HCT116 (cell line): Measurements from ENCODE around the gene BRPF3. TPM values are rescaled to one million over a fixed set of nuclear protein-coding genes. Genes with fewer than 3 reads are reported as not detected.

Experiments
- ATAC-seq: fragments of 200-7000 bp; cut with Tn5 transposase; 2 replicates; pipeline ENCODE4 v1.9.1; 2020; ENCODE audit warnings: mild to moderate bottlenecking, moderate library complexity
- BruUV-seq: library from RNA; stranded (reverse); fragments of 400-500 nt; replicated peaks from 2 replicates; lab custom pipeline; 2021; lab: Mats Ljungman, UMichigan
- CTCF ChIA-PET: fragments of 300-600 bp; sonication (Branson Sonifier 250); formaldehyde crosslinking; loops from one replicate; lab custom pipeline; 2021; ENCODE audit warnings: antibody characterized with exemption; lab: Charles Lee
- POLR2A ChIA-PET: fragments of 300-600, 350-600 bp; sonication (Branson Sonifier 250); formaldehyde crosslinking; loops from one replicate; lab custom pipeline; 2021; ENCODE audit warnings: antibody characterized with exemption; lab: Charles Lee
- RAD21 ChIA-PET, 2 experiments: fragments of 300-600 bp; sonication (Branson Sonifier 250); formaldehyde crosslinking; loops; one replicate each; lab custom pipeline; 2023; ENCODE audit warnings: low total read pairs in 2 of 2; ENCODE audit not compliant: uncharacterized antibody in 2 of 2, unreplicated experiment in 2 of 2, low non-redundant PET in 1 of 2; lab: Charles Lee
- DNase-seq: peaks from one replicate; pipeline ENCODE4 v3.0.0-alpha.2; 2010; ENCODE audit warnings: low read depth, low spot score
- H2AFZ ChIP-seq: fragments of 200-600 bp; shearing (Covaris generic), sonication (generic); 2 replicates; pipeline ENCODE4 v1.6.1; 2017; ENCODE audit warnings: low read depth, mixed run types, mixed read lengths, antibody characterized with exemption, low read length; ENCODE audit not compliant: poor library complexity, severe bottlenecking
- H3K27ac ChIP-seq: 2 replicates; pipeline ENCODE4 v1.5.1; 2012; ENCODE audit warnings: low read depth, low read length
- H3K27me3 ChIP-seq: fragments of 200-600 bp; sonication (generic); 2 replicates; pipeline ENCODE4 v1.6.1; 2016; ENCODE audit warnings: mixed run types, low read length, mixed read lengths; ENCODE audit not compliant: insufficient read depth
- H3K36me3 ChIP-seq, 2 experiments: fragments of 200-500 bp in 1 of 2; fragments of 200-600 bp in 1 of 2; sonication (Bioruptor generic) in 1 of 2; sonication (generic) in 1 of 2; 2 replicates each; pipeline versions ENCODE4 v1.5.1 to v1.6.1; 2014 to 2016; ENCODE audit warnings: low read length in 2 of 2, inconsistent platforms in 1 of 2, mixed read lengths in 1 of 2, mixed run types in 1 of 2; ENCODE audit not compliant: insufficient read depth in 2 of 2, control insufficient read depth in 1 of 2
- H3K4me1 ChIP-seq, 2 experiments: fragments of 200-600 bp in 1 of 2; sonication (generic) in 1 of 2; 2 replicates each; pipeline versions ENCODE4 v1.5.1 to v1.6.1; 2012 to 2017; ENCODE audit warnings: low read length in 2 of 2, inconsistent platforms in 1 of 2, mild to moderate bottlenecking in 1 of 2, mixed read lengths in 1 of 2, mixed run types in 1 of 2, moderate library complexity in 1 of 2; ENCODE audit not compliant: insufficient read depth in 2 of 2, control insufficient read depth in 1 of 2
- H3K4me2 ChIP-seq: fragments of 200-600 bp; sonication (generic); 2 replicates; pipeline ENCODE4 v1.6.1; 2017; ENCODE audit warnings: mixed run types, low read length, mixed read lengths
- H3K4me3 ChIP-seq, 2 experiments: fragments of 200-600 bp in 1 of 2; sonication (generic) in 1 of 2; replicated peaks in 1 of 2; 2 replicates each; pipeline ENCODE4 v1.5.1; 2011 to 2016; ENCODE audit warnings: low read length in 2 of 2, control low read depth in 1 of 2, low read depth in 1 of 2, mild to moderate bottlenecking in 1 of 2, mixed read lengths in 1 of 2, mixed run types in 1 of 2
- H3K79me2 ChIP-seq: fragments of 200-600 bp; sonication (generic); 2 replicates; pipeline ENCODE4 v1.6.1; 2017; ENCODE audit warnings: mild to moderate bottlenecking, mixed run types, low read length, moderate library complexity, mixed read lengths; ENCODE audit not compliant: insufficient read depth
- H3K9ac ChIP-seq: fragments of 200-600 bp; sonication (generic); 2 replicates; pipeline ENCODE4 v1.6.1; 2016; ENCODE audit warnings: low read length, mixed read lengths
- H3K9me2 ChIP-seq: fragments of 200-600 bp; sonication (generic), shearing (Covaris generic); 2 replicates; pipeline ENCODE4 v1.6.1; 2017; ENCODE audit warnings: mixed run types, mild to moderate bottlenecking, moderate library complexity; ENCODE audit not compliant: insufficient read depth
- H3K9me3 ChIP-seq, 2 experiments: fragments of 200-500 bp in 1 of 2; fragments of 200-600 bp in 1 of 2; sonication (Bioruptor generic) in 1 of 2; sonication (generic) in 1 of 2; 2 replicates each; pipeline ENCODE4 v1.6.1; 2014 to 2017; ENCODE audit warnings: low read length in 2 of 2, mixed read lengths in 2 of 2, inconsistent platforms in 1 of 2, low read depth in 1 of 2, mild to moderate bottlenecking in 1 of 2, mixed run types in 1 of 2, moderate library complexity in 1 of 2; ENCODE audit not compliant: control insufficient read depth in 1 of 2, insufficient read depth in 1 of 2
- H4K20me1 ChIP-seq: fragments of 200-600 bp; sonication (generic), shearing (Covaris generic); 2 replicates; pipeline ENCODE4 v1.6.1; 2017; ENCODE audit warnings: mixed run types, mild to moderate bottlenecking, moderate library complexity; ENCODE audit not compliant: insufficient read depth
- CBX3 ChIP-seq: IDR thresholded peaks from 2 replicates; pipeline ENCODE4 v1.6.1; 2012; ENCODE audit warnings: low read depth
- CEBPB ChIP-seq: IDR thresholded peaks from 2 replicates; pipeline ENCODE4 v1.6.1; 2012; ENCODE audit warnings: low read depth
- ELF1 ChIP-seq: IDR thresholded peaks from 2 replicates; pipeline ENCODE4 v1.6.1; 2012; ENCODE audit warnings: low read depth, borderline replicate concordance
- EZH2phosphoT487 ChIP-seq: fragments of 200-600 bp; IDR thresholded peaks from 2 replicates; pipeline ENCODE4 v1.6.1; 2018; ENCODE audit warnings: antibody characterized with exemption, borderline replicate concordance
- FOSL1 ChIP-seq: IDR thresholded peaks from 2 replicates; pipeline ENCODE4 v1.6.1; 2012; ENCODE audit warnings: low read depth
- JUND ChIP-seq: IDR thresholded peaks from 2 replicates; pipeline ENCODE4 v1.6.1; 2012
- MAX ChIP-seq: IDR thresholded peaks from 2 replicates; pipeline ENCODE4 v1.6.1; 2012
- POLR2AphosphoS5 ChIP-seq: IDR thresholded peaks from 2 replicates; pipeline ENCODE4 v1.6.1; 2011; ENCODE audit warnings: mild to moderate bottlenecking, low read depth, low read length, moderate library complexity
- RAD21 ChIP-seq: IDR thresholded peaks from 2 replicates; pipeline ENCODE4 v1.6.1; 2012; ENCODE audit warnings: low read depth, mild to moderate bottlenecking
- SIN3A ChIP-seq: IDR thresholded peaks from 2 replicates; pipeline ENCODE4 v1.6.1; 2012; ENCODE audit warnings: low read depth
- SRF ChIP-seq: IDR thresholded peaks from 2 replicates; pipeline ENCODE4 v1.6.1; 2012; ENCODE audit warnings: low read depth
- TCF7L2 ChIP-seq: IDR thresholded peaks from 2 replicates; pipeline ENCODE4 v1.7.0; 2011; ENCODE audit warnings: borderline replicate concordance, inconsistent platforms; ENCODE audit not compliant: insufficient read depth, insufficient read length; ENCODE audit errors: extremely low read depth
- YY1 ChIP-seq: IDR thresholded peaks from 2 replicates; pipeline ENCODE4 v1.6.1; 2011; ENCODE audit warnings: low read length, low read depth, moderate library complexity, mild to moderate bottlenecking; ENCODE audit not compliant: insufficient replicate concordance; ENCODE audit errors: extremely low read depth
- ZFX ChIP-seq: fragments of 450-650 bp; IDR thresholded peaks from 2 replicates; pipeline ENCODE4 v1.6.1; 2017
- ZNF274 ChIP-seq: fragments of 200-500 bp; sonication (Bioruptor generic); IDR thresholded peaks from 2 replicates; pipeline ENCODE4 v1.6.1; 2014; ENCODE audit warnings: mild to moderate bottlenecking, low read depth, low read length, inconsistent platforms
- intact Hi-C: fragments of 100-400 bp; cut with micrococcal nuclease; formaldehyde crosslinking; loops from 2 replicates; pipeline ENCODE4 v1.10.0; 2022
- total RNA-seq: library from RNA; stranded (reverse); gene quantifications from one replicate; pipeline ENCODE4 v1.2.1, GENCODE V29; 2021; ENCODE audit not compliant: unreplicated experiment
- TF ChIP-seq, protein P1 (sequence below), 3 experiments: fragments of 200-600 bp in 1 of 3; sonication (generic) in 1 of 3; IDR thresholded peaks in 2 of 3; conservative IDR thresholded peaks in 1 of 3; 2 replicates each; pipeline ENCODE4 v1.5.1; 2012 to 2017; ENCODE audit warnings: low read depth in 2 of 3, low read length in 2 of 3, antibody characterized with exemption in 1 of 3, borderline replicate concordance in 1 of 3, control low read depth in 1 of 3, mild to moderate bottlenecking in 1 of 3, mixed read lengths in 1 of 3, mixed run types in 1 of 3, moderate library complexity in 1 of 3; ENCODE audit not compliant: insufficient read depth in 1 of 3
- TF ChIP-seq, protein P2 (sequence below): IDR thresholded peaks from 2 replicates; pipeline ENCODE4 v1.6.1; 2012; ENCODE audit warnings: low read depth

The BRPF3 gene
- total RNA-seq, 1 experiment from 2014 or later: 20.3 TPM

- intact Hi-C loops: no loop called here
- H3K4me3 ChIP-seq: no peak overlapping the region
- H3K4me1 ChIP-seq: no peaks in the 10 kb centered on the region
- H3K36me3 ChIP-seq: peaks cover 34 to 42% of the 10 kb centered on the region in 2 experiments; a peak in 3 of 4 replicates
- no peak for DNase-seq
- no peak overlapping the region for H2AFZ ChIP-seq
- H3K9ac ChIP-seq: no peak overlapping the region
- H3K4me2 ChIP-seq: no peak overlapping the region
- H3K9me2 ChIP-seq: no peaks in the 10 kb centered on the region
- H3K27ac ChIP-seq: no peak overlapping the region
- TF ChIP-seq CBX3 (no peak), ZNF274 (no peak), POLR2AphosphoS5 (no peak), CEBPB (no peak), TCF7L2 (no peak), SIN3A (no peak), YY1 (no peak), JUND (no peak), SRF (no peak), ELF1 (no peak), RAD21 (no peak), ZFX (no peak), EZH2phosphoT487 (no peak), MAX (no peak), FOSL1 (no peak)
- TF ChIP-seq, protein P1, sequence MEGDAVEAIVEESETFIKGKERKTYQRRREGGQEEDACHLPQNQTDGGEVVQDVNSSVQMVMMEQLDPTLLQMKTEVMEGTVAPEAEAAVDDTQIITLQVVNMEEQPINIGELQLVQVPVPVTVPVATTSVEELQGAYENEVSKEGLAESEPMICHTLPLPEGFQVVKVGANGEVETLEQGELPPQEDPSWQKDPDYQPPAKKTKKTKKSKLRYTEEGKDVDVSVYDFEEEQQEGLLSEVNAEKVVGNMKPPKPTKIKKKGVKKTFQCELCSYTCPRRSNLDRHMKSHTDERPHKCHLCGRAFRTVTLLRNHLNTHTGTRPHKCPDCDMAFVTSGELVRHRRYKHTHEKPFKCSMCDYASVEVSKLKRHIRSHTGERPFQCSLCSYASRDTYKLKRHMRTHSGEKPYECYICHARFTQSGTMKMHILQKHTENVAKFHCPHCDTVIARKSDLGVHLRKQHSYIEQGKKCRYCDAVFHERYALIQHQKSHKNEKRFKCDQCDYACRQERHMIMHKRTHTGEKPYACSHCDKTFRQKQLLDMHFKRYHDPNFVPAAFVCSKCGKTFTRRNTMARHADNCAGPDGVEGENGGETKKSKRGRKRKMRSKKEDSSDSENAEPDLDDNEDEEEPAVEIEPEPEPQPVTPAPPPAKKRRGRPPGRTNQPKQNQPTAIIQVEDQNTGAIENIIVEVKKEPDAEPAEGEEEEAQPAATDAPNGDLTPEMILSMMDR (IDR thresholded peaks at IDR 0.05 in 2 of 3, conservative IDR thresholded peaks at IDR 0.05 in 1 of 3; ENCODE audit: borderline replicate concordance in 1 of 3, insufficient read depth in 1 of 3, low read depth in 2 of 3, low read length in 2 of 3): no peak
- TF ChIP-seq, protein P2, sequence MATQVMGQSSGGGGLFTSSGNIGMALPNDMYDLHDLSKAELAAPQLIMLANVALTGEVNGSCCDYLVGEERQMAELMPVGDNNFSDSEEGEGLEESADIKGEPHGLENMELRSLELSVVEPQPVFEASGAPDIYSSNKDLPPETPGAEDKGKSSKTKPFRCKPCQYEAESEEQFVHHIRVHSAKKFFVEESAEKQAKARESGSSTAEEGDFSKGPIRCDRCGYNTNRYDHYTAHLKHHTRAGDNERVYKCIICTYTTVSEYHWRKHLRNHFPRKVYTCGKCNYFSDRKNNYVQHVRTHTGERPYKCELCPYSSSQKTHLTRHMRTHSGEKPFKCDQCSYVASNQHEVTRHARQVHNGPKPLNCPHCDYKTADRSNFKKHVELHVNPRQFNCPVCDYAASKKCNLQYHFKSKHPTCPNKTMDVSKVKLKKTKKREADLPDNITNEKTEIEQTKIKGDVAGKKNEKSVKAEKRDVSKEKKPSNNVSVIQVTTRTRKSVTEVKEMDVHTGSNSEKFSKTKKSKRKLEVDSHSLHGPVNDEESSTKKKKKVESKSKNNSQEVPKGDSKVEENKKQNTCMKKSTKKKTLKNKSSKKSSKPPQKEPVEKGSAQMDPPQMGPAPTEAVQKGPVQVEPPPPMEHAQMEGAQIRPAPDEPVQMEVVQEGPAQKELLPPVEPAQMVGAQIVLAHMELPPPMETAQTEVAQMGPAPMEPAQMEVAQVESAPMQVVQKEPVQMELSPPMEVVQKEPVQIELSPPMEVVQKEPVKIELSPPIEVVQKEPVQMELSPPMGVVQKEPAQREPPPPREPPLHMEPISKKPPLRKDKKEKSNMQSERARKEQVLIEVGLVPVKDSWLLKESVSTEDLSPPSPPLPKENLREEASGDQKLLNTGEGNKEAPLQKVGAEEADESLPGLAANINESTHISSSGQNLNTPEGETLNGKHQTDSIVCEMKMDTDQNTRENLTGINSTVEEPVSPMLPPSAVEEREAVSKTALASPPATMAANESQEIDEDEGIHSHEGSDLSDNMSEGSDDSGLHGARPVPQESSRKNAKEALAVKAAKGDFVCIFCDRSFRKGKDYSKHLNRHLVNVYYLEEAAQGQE: no peak
- CTCF ChIA-PET: no interaction called here
- H4K20me1 ChIP-seq: no peaks in the 10 kb centered on the region
- H3K9me3 ChIP-seq: no peaks in the 10 kb centered on the region
- no peaks in the 10 kb centered on the region for H3K27me3 ChIP-seq
- H3K79me2 ChIP-seq: no peaks in the 10 kb centered on the region; the same call in 1 of the 2 replicates
- RAD21 ChIA-PET: no interaction called here
- POLR2A ChIA-PET: no interaction called here
- ATAC-seq: no peak
- BruUV-seq: no TSS peak
Measured at GRCh38 chr6:36209606-36210005, 13.1 kb downstream of the BRPF3 start.
